IPS-NIHi7 (cell line): Measurements from ENCODE around the gene GPR179.

ENCODE experiments used
- DNase-seq: peaks from one replicate; pipeline ENCODE4 v3.0.0; 2012; ENCODE audit warnings: mixed read lengths; ENCODE audit errors: extremely low spot score

The GPR179 gene

GRCh38 chr17:38343608-38344419 is at the start of gene GPR179:
TSS of gene GPR179 (minus strand) at chr17:38343956. CDS start at chr17:38343789, 167 bp downstream.
- no peak for DNase-seq

- DNase-seq: no peak
Observed at GRCh38 chr17:38379448-38379847, 35.7 kb upstream of the GPR179 start.

- peak; percentile 4 for DNase-seq
Observed at GRCh38 chr17:38369124-38369886, 25.5 kb upstream of the GPR179 start.

GRCh38 chr17:38364741-38365140 is 21.0 kb upstream of the GPR179 start:
- peak; percentile 5 for DNase-seq

- no peak for DNase-seq
Observed at GRCh38 chr17:38363016-38363415, 19.3 kb upstream of the GPR179 start.

GRCh38 chr17:38361694-38362465 is 18.1 kb upstream of the GPR179 start:
- DNase-seq: no peak

- DNase-seq: no peak
Observed at GRCh38 chr17:38358586-38359513, 15.1 kb upstream of the GPR179 start.

GRCh38 chr17:38357486-38358123 is 13.8 kb upstream of the GPR179 start:
- DNase-seq: no peak

- DNase-seq: no peak
Observed at GRCh38 chr17:38355251-38355650, 11.5 kb upstream of the GPR179 start.

- no peak for DNase-seq
Observed at GRCh38 chr17:38354466-38354865, 10.7 kb upstream of the GPR179 start.

GRCh38 chr17:38353668-38354067 is 9.9 kb upstream of the GPR179 start:
- DNase-seq: no peak

GRCh38 chr17:38353086-38353604 is 9.4 kb upstream of the GPR179 start:
- DNase-seq: no peak

- peak; percentile 57 for DNase-seq
Observed at GRCh38 chr17:38352245-38353085, 8.7 kb upstream of the GPR179 start.

GRCh38 chr17:38351412-38352222 is 7.9 kb upstream of the GPR179 start, which contains the start of gene SOCS7:
TSS of gene SOCS7 (plus strand) at chr17:38351844. CDS start at chr17:38352053, 209 bp downstream.
- DNase-seq: peak; percentile 94

GRCh38 chr17:38350035-38350434 is 6.3 kb upstream of the GPR179 start:
- DNase-seq: no peak

- peak; percentile 76 for DNase-seq
Observed at GRCh38 chr17:38349097-38349730, 5.5 kb upstream of the GPR179 start.

- DNase-seq: no peak
Observed at GRCh38 chr17:38345743-38346142, 2.0 kb upstream of the GPR179 start.

- no peak for DNase-seq
Observed at GRCh38 chr17:38344420-38344745, 627 bp upstream of the GPR179 start.
